ENCODE results near the gene SCGB1C1. TPM values are rescaled to one million over a fixed set of nuclear protein-coding genes. Genes with fewer than 3 reads are reported as not detected.

The SCGB1C1 gene
- total and polyA plus RNA-seq, 10 of the 15 experiments (the other 5 are each of a cell fraction or from before 2014, with no cell fraction given), result not detected

- TF ChIP-seq BCL3 (IDR thresholded peaks at IDR 0.05; ENCODE audit: borderline replicate concordance, insufficient read depth, low read depth, low read length, poor library complexity, severe bottlenecking), result peak; percentile 1
- TF ChIP-seq MEF2A (IDR thresholded peaks at IDR 0.05; ENCODE audit: insufficient read depth, low read depth, low read length), result no peak
- no peak for TF ChIP-seq RUNX3 (IDR thresholded peaks at IDR 0.05; ENCODE audit: low read length)
- no peak for TF ChIP-seq SREBF2 (IDR thresholded peaks at IDR 0.05; ENCODE audit: low read length)
- no peak for TF ChIP-seq ATF2 (IDR thresholded peaks at IDR 0.05; ENCODE audit: low read length)
Observed at GRCh38 chr11:208917-209260, 16.0 kb downstream of the SCGB1C1 start (continued).

- H3K9me3 ChIP-seq (replicated peaks; ENCODE audit: control insufficient read depth, insufficient read depth, low read length), result no peaks in the 10 kb centered on the region
- RAD21 ChIA-PET (ENCODE audit: unreplicated experiment), result interaction anchor here (2.5 kb wide), 1 partner anchor 58 kb away, joined by 9 read pairs; no protein-coding TSS in a partner anchor
- intact Hi-C loops (cut with micrococcal nuclease; ENCODE audit: unreplicated experiment) (loop anchor here (5.0 to 10.0 kb wide), 3 partner anchors 98 to 235 kb away; partner anchors contain the start of genes ANO9 and IFITM2), in situ Hi-C loops (cut with MboI) (loop anchor here (5.0 to 10.0 kb wide), 2 partner anchors 155 to 298 kb away; partner anchors contain the start of genes B4GALNT4 and RNH1)
- no peak for FAIRE-seq
- no peaks in the 10 kb centered on the region for H3K27me3 ChIP-seq (replicated peaks in 1 of 2; ENCODE audit: control insufficient read depth in 2 of 2, insufficient read depth in 2 of 2, low read length in 1 of 2)
- no peak for DNase-seq (ENCODE audit: low read depth, low spot score)
- CTCF ChIA-PET, result interaction anchor here (0.8 to 2.5 kb wide), 2 partner anchors 19 to 41 kb away, joined by 3 to 8 read pairs; no protein-coding TSS in a partner anchor
- peaks cover 27% of the 10 kb centered on the region for H3K4me1 ChIP-seq (ENCODE audit: control insufficient read depth, insufficient read depth, low read length)
- ATAC-seq, result no peak
- POLR2A ChIA-PET, result interaction anchor here (1.0 to 1.2 kb wide), 2 partner anchors 20 to 232 kb away, joined by 3 to 4 read pairs; partner anchors contain the start of gene ANO9
- peak overlapping the region; percentile 76 for H3K4me3 ChIP-seq
- peaks cover 27 to 45% of the 10 kb centered on the region in 2 experiments for H3K36me3 ChIP-seq (ENCODE audit: control insufficient read depth in 2 of 2, insufficient read depth in 2 of 2, low read length in 1 of 2)
- 37% methylated on average over 28 of the region's 29 CpGs for WGBS (ENCODE audit: insufficient coverage, insufficient replicate concordance, low lambda C conversion rate, missing lambda C conversion rate)
- no peak overlapping the region for H2AFZ ChIP-seq (ENCODE audit: control insufficient read depth, low read depth, low read length)
- peaks cover 57% of the 10 kb centered on the region for H3K79me2 ChIP-seq (ENCODE audit: control insufficient read depth, insufficient read depth, low read length)
- peaks cover 6% of the 10 kb centered on the region for H4K20me1 ChIP-seq (ENCODE audit: control insufficient read depth, insufficient read depth)
- H3K27ac ChIP-seq (ENCODE audit: control insufficient read depth, insufficient read depth), result peak overlapping the region; percentile 97; the same call in 1 of the 2 replicates
- peak overlapping the region; percentile 90 for H3K4me2 ChIP-seq (ENCODE audit: control insufficient read depth, insufficient read depth)
- SMC1A ChIA-PET (ENCODE audit: uncharacterized antibody, unreplicated experiment), result no interaction called here
- no TSS peak for BruUV-seq (replicated peaks)
- peak overlapping the region; percentile 98 for H3K9ac ChIP-seq (ENCODE audit: control insufficient read depth, insufficient read depth, low read length)
- TF ChIP-seq MYB (IDR thresholded peaks at IDR 0.05; ENCODE audit: borderline replicate concordance, low read depth, low read length), result no peak
- no peak for TF ChIP-seq ZNF274 (IDR thresholded peaks at IDR 0.05; ENCODE audit: insufficient read depth, insufficient read length)
- TF ChIP-seq HDAC2 (IDR thresholded peaks at IDR 0.05), result no peak
- TF ChIP-seq CEBPZ (IDR thresholded peaks at IDR 0.05; ENCODE audit: low read depth, low read length), result no peak
- no peak for TF ChIP-seq E4F1 (IDR thresholded peaks at IDR 0.05; ENCODE audit: borderline replicate concordance, partially characterized antibody)
Observed at GRCh38 chr11:209275-210121, 16.6 kb downstream of the SCGB1C1 start.
